Lower leg skin (tissue), 3 donors: Measurements from ENCODE around the gene NUP88.

ENCODE experiments used
- CTCF ChIP-seq, 3 donors: fragments of 450-650 bp; IDR thresholded peaks; one replicate each; pipeline ENCODE4 v1.5.1; 2016; ENCODE audit warnings: antibody characterized with exemption in 3 of 3, mild to moderate bottlenecking in 3 of 3, moderate library complexity in 2 of 3
- POLR2A ChIP-seq, 2 donors: fragments of 450-650 bp; IDR thresholded peaks; one replicate each; pipeline ENCODE4 v1.6.1; 2016 to 2017; ENCODE audit warnings: antibody characterized with exemption in 2 of 2, mild to moderate bottlenecking in 1 of 2, moderate library complexity in 1 of 2

- TF ChIP-seq CTCF (IDR thresholded peaks at IDR 0.05) (no peak), POLR2A (IDR thresholded peaks at IDR 0.05) (no peak)
Observed at GRCh38 chr17:5437721-5438317, 18.4 kb upstream of the NUP88 start.
